Measurements from ENCODE around the gene RAPGEF1.

DNA sequence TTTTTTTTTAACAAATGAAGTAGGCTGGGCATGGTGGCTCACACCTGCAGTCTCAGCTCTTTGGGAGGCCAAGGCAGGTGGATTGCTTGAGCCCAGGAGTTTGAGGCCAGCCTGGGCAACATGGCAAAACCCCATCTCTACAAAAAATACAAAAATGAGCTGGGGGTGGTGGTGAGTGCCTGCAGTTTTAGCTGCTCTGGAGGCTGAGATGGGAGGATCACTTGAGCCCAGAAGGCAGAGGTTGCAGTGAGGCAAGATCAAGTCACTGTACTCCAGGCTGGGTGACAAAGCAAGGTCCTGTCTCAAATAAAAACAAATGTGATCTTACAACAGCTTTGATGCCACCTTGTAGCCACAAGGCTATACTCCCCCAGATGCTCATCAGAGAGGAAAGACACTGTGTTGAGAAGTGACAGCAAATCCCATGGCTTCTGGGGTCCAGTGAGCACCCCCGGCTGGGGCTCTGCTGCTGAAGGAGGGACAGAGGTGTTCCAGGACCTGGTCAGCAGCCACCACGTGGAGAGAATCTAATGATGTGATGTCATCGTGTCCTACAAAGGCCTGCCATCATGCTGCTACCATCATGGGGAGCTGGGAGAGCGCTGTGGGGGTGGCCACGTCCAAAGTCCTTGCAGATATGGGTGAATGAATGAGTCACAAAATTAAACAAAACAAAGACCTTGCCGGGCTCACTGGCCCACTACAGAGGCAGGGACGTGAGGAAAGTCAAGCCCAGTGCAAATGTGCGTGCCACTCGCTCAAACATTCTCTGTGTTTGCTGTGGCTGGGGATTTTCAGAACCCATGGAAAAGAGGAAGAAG is 133.9 kb downstream of the RAPGEF1 start:
- TF ChIP-seq, protein P1, sequence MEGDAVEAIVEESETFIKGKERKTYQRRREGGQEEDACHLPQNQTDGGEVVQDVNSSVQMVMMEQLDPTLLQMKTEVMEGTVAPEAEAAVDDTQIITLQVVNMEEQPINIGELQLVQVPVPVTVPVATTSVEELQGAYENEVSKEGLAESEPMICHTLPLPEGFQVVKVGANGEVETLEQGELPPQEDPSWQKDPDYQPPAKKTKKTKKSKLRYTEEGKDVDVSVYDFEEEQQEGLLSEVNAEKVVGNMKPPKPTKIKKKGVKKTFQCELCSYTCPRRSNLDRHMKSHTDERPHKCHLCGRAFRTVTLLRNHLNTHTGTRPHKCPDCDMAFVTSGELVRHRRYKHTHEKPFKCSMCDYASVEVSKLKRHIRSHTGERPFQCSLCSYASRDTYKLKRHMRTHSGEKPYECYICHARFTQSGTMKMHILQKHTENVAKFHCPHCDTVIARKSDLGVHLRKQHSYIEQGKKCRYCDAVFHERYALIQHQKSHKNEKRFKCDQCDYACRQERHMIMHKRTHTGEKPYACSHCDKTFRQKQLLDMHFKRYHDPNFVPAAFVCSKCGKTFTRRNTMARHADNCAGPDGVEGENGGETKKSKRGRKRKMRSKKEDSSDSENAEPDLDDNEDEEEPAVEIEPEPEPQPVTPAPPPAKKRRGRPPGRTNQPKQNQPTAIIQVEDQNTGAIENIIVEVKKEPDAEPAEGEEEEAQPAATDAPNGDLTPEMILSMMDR (IDR thresholded peaks at IDR 0.05; ENCODE audit: insufficient read depth, low read length) = no peak
- no peak for TF ChIP-seq REST (IDR thresholded peaks at IDR 0.05; ENCODE audit: insufficient replicate concordance, low read depth)
